OCI-LY7 (cell line): ENCODE measurements around the gene PNRC1.

ENCODE experiments used
- CTCF ChIP-seq: fragments of 200-600 bp; sonication (generic); conservative IDR thresholded peaks from 2 replicates; pipeline ENCODE4 v1.5.1; 2014; ENCODE audit warnings: mild to moderate bottlenecking, antibody characterized with exemption, low read length, moderate library complexity, mixed read lengths
- EZH2phosphoT487 ChIP-seq: fragments of 200-600 bp; sonication (generic); IDR thresholded peaks from 2 replicates; pipeline ENCODE4 v1.6.1; 2018; ENCODE audit warnings: low read depth, borderline replicate concordance, mild to moderate bottlenecking, mixed run types, antibody characterized with exemption, low read length, moderate library complexity, mixed read lengths

- no peak for TF ChIP-seq CTCF
- TF ChIP-seq EZH2phosphoT487, result no peak
These were observed 29.9 kb upstream of the PNRC1 start for GRCh38 chr6:89050697-89051096.
